ENCODE data around the gene ANXA3. TPM values are rescaled to one million over a fixed set of nuclear protein-coding genes. Genes with fewer than 3 reads are reported as not detected.
A peak's percentile ranks its signal among the peaks of the same experiment; 100 is the strongest.

The ANXA3 gene
- total RNA-seq, 2 experiments from 2014 or later: 1.2 to 2.2 TPM

GRCh38 chr4:78651250-78651860 is 99.8 kb downstream of the ANXA3 start:
- no peaks in the 10 kb centered on the region for H3K36me3 Mint-ChIP-seq (ENCODE audit: low read depth)
- H3K27me3 Mint-ChIP-seq: peaks cover 4% of the 10 kb centered on the region
- CTCF ChIA-PET: interaction anchor here (0.6 to 1.9 kb wide), 3 partner anchors 18 to 533 kb away, joined by 3 to 5 read pairs (median 4); no protein-coding TSS in a partner anchor
- no peaks in the 10 kb centered on the region for H3K9me3 Mint-ChIP-seq
- H3K4me1 Mint-ChIP-seq: peaks cover 30% of the 10 kb centered on the region
- no peak overlapping the region for H3K4me3 Mint-ChIP-seq
- POLR2A ChIA-PET: interaction anchor here (0.7 kb wide), 1 partner anchor 115 kb away, joined by 4 read pairs; no protein-coding TSS in a partner anchor
- no peak for DNase-seq
- H3K27ac Mint-ChIP-seq: no peak overlapping the region

GRCh38 chr4:78652282-78652876 is 100.8 kb downstream of the ANXA3 start:
- H3K36me3 Mint-ChIP-seq (ENCODE audit: low read depth): no peaks in the 10 kb centered on the region
- H3K4me1 Mint-ChIP-seq: peaks cover 38% of the 10 kb centered on the region
- H3K27me3 Mint-ChIP-seq: peaks cover 4% of the 10 kb centered on the region
- POLR2A ChIA-PET: interaction anchor here (0.7 kb wide), 2 partner anchors 14 to 114 kb away, joined by 4 to 11 read pairs; no protein-coding TSS in a partner anchor
- H3K9me3 Mint-ChIP-seq: no peaks in the 10 kb centered on the region
- no peak overlapping the region for H3K27ac Mint-ChIP-seq
- DNase-seq: no peak
- no peak overlapping the region for H3K4me3 Mint-ChIP-seq
- CTCF ChIA-PET: interaction anchor here (0.6 to 1.9 kb wide), 5 partner anchors 17 to 532 kb away, joined by 3 to 5 read pairs (median 3); no protein-coding TSS in a partner anchor

GRCh38 chr4:78653655-78654054 is 102.1 kb downstream of the ANXA3 start:
- H3K4me3 Mint-ChIP-seq: no peak overlapping the region

GRCh38 chr4:78654807-78655206 is 103.2 kb downstream of the ANXA3 start:
- H3K27me3 Mint-ChIP-seq: peaks cover 4% of the 10 kb centered on the region

More at GRCh38 chr4:78653655-78654054, 102.1 kb downstream of the ANXA3 start:
- Mint-ChIP-seq H3K4me1 (peaks cover 46% of the 10 kb centered on the region), H3K27me3 (peaks cover 4% of the 10 kb centered on the region), H3K9me3 (no peaks in the 10 kb centered on the region), H3K27ac (no peak overlapping the region), H3K36me3 (ENCODE audit: low read depth) (no peaks in the 10 kb centered on the region)
- ChIA-PET POLR2A (interaction anchor here (0.6 kb wide), 1 partner anchor 8 kb away, joined by 3 read pairs; no protein-coding TSS in a partner anchor), CTCF (interaction anchor here (0.8 kb wide), 1 partner anchor 11 kb away, joined by 3 read pairs; no protein-coding TSS in a partner anchor)
- DNase-seq: no peak

GRCh38 chr4:78656968-78657445 is 105.4 kb downstream of the ANXA3 start:
- ChIA-PET POLR2A (no interaction called here), CTCF (interaction anchor here (0.6 kb wide), 2 partner anchors 495 to 1249 kb away, joined by 3 to 4 read pairs; no protein-coding TSS in a partner anchor)
- peak overlapping the region; percentile 52 for H3K4me3 Mint-ChIP-seq

More at GRCh38 chr4:78654807-78655206, 103.2 kb downstream of the ANXA3 start:
- no peaks in the 10 kb centered on the region for H3K9me3 Mint-ChIP-seq
- H3K4me1 Mint-ChIP-seq: peaks cover 53% of the 10 kb centered on the region
- H3K36me3 Mint-ChIP-seq (ENCODE audit: low read depth): no peaks in the 10 kb centered on the region
- CTCF ChIA-PET: interaction anchor here (1.2 kb wide), 1 partner anchor 11 kb away, joined by 3 read pairs; no protein-coding TSS in a partner anchor
- no peak overlapping the region for H3K4me3 Mint-ChIP-seq
- no peak for DNase-seq
- no peak overlapping the region for H3K27ac Mint-ChIP-seq
- POLR2A ChIA-PET: no interaction called here

GRCh38 chr4:78659264-78659663 is 107.7 kb downstream of the ANXA3 start:
- Mint-ChIP-seq H3K4me1 (peaks cover 65% of the 10 kb centered on the region), H3K27ac (no peak overlapping the region), H3K4me3 (no peak overlapping the region), H3K36me3 (ENCODE audit: low read depth) (peaks cover 4% of the 10 kb centered on the region), H3K9me3 (no peaks in the 10 kb centered on the region), H3K27me3 (peaks cover 2% of the 10 kb centered on the region)
- POLR2A ChIA-PET: no interaction called here
- DNase-seq: no peak
- CTCF ChIA-PET: interaction anchor here (1.0 to 1.8 kb wide), 2 partner anchors 9 to 46 kb away, joined by 3 to 4 read pairs; no protein-coding TSS in a partner anchor

More at GRCh38 chr4:78656968-78657445, 105.4 kb downstream of the ANXA3 start:
- H3K9me3 Mint-ChIP-seq: no peaks in the 10 kb centered on the region
- H3K36me3 Mint-ChIP-seq (ENCODE audit: low read depth): no peaks in the 10 kb centered on the region
- H3K27ac Mint-ChIP-seq: peak overlapping the region; percentile 67
- peaks cover 4% of the 10 kb centered on the region for H3K27me3 Mint-ChIP-seq
- H3K4me1 Mint-ChIP-seq: peaks cover 58% of the 10 kb centered on the region
- DNase-seq: peak; percentile 51

- no peak for DNase-seq
- Mint-ChIP-seq H3K36me3 (ENCODE audit: low read depth) (peaks cover 4% of the 10 kb centered on the region), H3K4me1 (peaks cover 66% of the 10 kb centered on the region), H3K4me3 (no peak overlapping the region), H3K27ac (no peak overlapping the region), H3K27me3 (no peaks in the 10 kb centered on the region), H3K9me3 (peaks cover 2% of the 10 kb centered on the region)
- ChIA-PET CTCF (interaction anchor here (1.8 kb wide), 1 partner anchor 47 kb away, joined by 4 read pairs; no protein-coding TSS in a partner anchor), POLR2A (no interaction called here)
Measured at GRCh38 chr4:78659665-78660064, 108.1 kb downstream of the ANXA3 start.

Other genes with a start within 250 kb of the ANXA3 start
- 10 to 100 TPM; 23.2 to 31.3 TPM for gene BMP2K, start 224.6 kb downstream of the ANXA3 start, total RNA-seq